SK-MEL-5 (cell line): ENCODE data around the gene UMODL1. TPM values are rescaled to one million over a fixed set of nuclear protein-coding genes. Genes with fewer than 3 reads are reported as not detected.

Source experiments
- DNase-seq: peaks from one replicate; pipeline ENCODE4 v3.0.0-alpha.2; 2016; ENCODE audit warnings: low read depth, low spot score
- in situ Hi-C: cut with HindIII; loops from 2 replicates; pipeline ENCODE4 v1.10.0; 2016; ENCODE audit warnings: low sequenced_read_pairs, high pct_unique_total_duplicates, low pct_unique_long_range_greater_than_20kb
- total RNA-seq: library from RNA; depleted of rRNA; stranded (reverse); fragments of >200 nt; shearing (Covaris generic); gene quantifications from 2 replicates; pipeline ENCODE4 v1.2.3, GENCODE V29; 2014

UMODL1 gene
- total RNA-seq, 1 experiment from 2014 or later: not detected

GRCh38 chr21:42125571-42126544 lies 54.7 kb downstream of the UMODL1 start:
- in situ Hi-C loops: no loop called here
- no peak for DNase-seq

- in situ Hi-C loops: no loop called here
- DNase-seq: no peak
Observed at GRCh38 chr21:42127164-42128150, 56.3 kb downstream of the UMODL1 start.

GRCh38 chr21:42129300-42130266 lies 58.5 kb downstream of the UMODL1 start:
- DNase-seq: no peak
- in situ Hi-C loops: no loop called here

GRCh38 chr21:42130441-42130840 lies 59.3 kb downstream of the UMODL1 start:
- in situ Hi-C loops: no loop called here
- no peak for DNase-seq

GRCh38 chr21:42132183-42132582 lies 61.1 kb downstream of the UMODL1 start:
- in situ Hi-C loops: no loop called here
- DNase-seq: no peak

GRCh38 chr21:42133131-42133530 lies 62.0 kb downstream of the UMODL1 start:
- no peak for DNase-seq
- in situ Hi-C loops: no loop called here

GRCh38 chr21:42135386-42136052 lies 64.4 kb downstream of the UMODL1 start:
- DNase-seq: no peak
- in situ Hi-C loops: no loop called here

GRCh38 chr21:42137191-42137904 lies 66.2 kb downstream of the UMODL1 start:
- no peak for DNase-seq

GRCh38 chr21:42140196-42140934 lies 69.2 kb downstream of the UMODL1 start:
- in situ Hi-C loops: no loop called here
- DNase-seq: no peak

More at GRCh38 chr21:42137191-42137904, 66.2 kb downstream of the UMODL1 start:
- in situ Hi-C loops: no loop called here

GRCh38 chr21:42141643-42142042 lies 70.5 kb downstream of the UMODL1 start:
- DNase-seq: no peak
- in situ Hi-C loops: no loop called here

- DNase-seq: no peak
- in situ Hi-C loops: no loop called here
Observed at GRCh38 chr21:42142141-42142540, 71.0 kb downstream of the UMODL1 start.

- in situ Hi-C loops: no loop called here
Observed at GRCh38 chr21:42142627-42143026, 71.5 kb downstream of the UMODL1 start.

GRCh38 chr21:42143111-42143510 lies 72.0 kb downstream of the UMODL1 start:
- DNase-seq: no peak
- in situ Hi-C loops: no loop called here

More at GRCh38 chr21:42142627-42143026, 71.5 kb downstream of the UMODL1 start:
- no peak for DNase-seq

- DNase-seq: no peak
- in situ Hi-C loops: no loop called here
Observed at GRCh38 chr21:42144221-42144620, 73.1 kb downstream of the UMODL1 start.
